C4-2B (cell line): ENCODE measurements around the gene INSYN2B.

Source experiments
- H3K27ac ChIP-seq: fragments of 450-650 bp; 2 replicates; pipeline ENCODE4 v1.5.1; 2017
- CTCF ChIP-seq: fragments of 450-650 bp; conservative IDR thresholded peaks from 2 replicates; pipeline ENCODE4 v1.5.1; 2017; ENCODE audit warnings: mild to moderate bottlenecking
- ZFX ChIP-seq: fragments of 450-650 bp; IDR thresholded peaks from 2 replicates; pipeline ENCODE4 v1.6.1; 2017

The INSYN2B gene

DNA sequence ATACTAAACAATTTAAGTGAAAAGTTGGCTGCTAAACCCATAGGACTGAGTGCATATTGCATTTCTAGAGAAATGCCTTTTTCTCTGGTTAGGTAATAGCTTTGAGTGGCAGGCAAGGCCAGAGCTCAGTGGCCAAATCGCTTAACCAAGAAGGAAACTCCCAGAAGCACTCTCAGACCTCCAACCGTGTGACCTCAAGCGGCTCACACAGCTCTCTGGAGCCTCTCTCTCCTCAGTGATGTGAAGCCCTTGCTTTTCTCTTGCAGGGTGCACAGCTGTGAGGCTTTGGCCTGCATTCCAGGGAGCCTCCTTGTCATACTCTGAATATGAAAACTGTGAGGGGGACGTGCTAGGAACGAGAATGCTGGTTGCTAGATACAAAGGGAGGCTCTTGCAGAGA lies 106.7 kb downstream of the INSYN2B start:
- no peak overlapping the region for H3K27ac ChIP-seq

GRCh38 chr5:169871826-169872490 lies 108.3 kb downstream of the INSYN2B start:
- H3K27ac ChIP-seq = no peak overlapping the region
- TF ChIP-seq ZFX = no peak
- TF ChIP-seq CTCF = no peak

More for the DNA sequence above, 106.7 kb downstream of the INSYN2B start:
- TF ChIP-seq CTCF = no peak
- no peak for TF ChIP-seq ZFX

GRCh38 chr5:169870211-169870610 lies 110.1 kb downstream of the INSYN2B start:
- no peak overlapping the region for H3K27ac ChIP-seq
- no peak for TF ChIP-seq CTCF
- TF ChIP-seq ZFX = no peak

- no peak for TF ChIP-seq CTCF
- TF ChIP-seq ZFX = no peak
- no peak overlapping the region for H3K27ac ChIP-seq
Observed at GRCh38 chr5:169869066-169869465, 111.2 kb downstream of the INSYN2B start.

GRCh38 chr5:169867347-169867746 lies 112.9 kb downstream of the INSYN2B start:
- H3K27ac ChIP-seq = no peak overlapping the region
- TF ChIP-seq CTCF (no peak), ZFX (no peak)

DNA sequence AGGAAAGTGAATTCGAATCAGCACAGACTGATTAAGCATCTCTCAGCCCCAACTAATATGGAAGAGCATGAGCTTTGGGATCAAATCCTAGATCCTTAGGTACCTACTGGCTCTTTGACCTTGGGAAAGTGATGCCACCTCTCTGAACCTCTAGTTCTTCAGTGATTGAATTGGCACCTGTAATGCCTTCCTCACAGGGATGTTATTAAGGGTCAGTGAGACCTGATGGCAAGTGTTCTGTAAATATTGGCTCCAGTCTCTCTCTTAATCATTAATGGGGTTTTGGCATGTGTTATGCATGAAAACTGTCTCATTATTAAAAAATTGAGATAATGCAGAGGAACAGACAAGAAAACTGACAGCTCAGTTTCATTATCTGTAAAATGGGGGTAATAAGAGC lies 115.8 kb downstream of the INSYN2B start:
- TF ChIP-seq CTCF (no peak), ZFX (no peak)

GRCh38 chr5:169862391-169862811 lies 117.9 kb downstream of the INSYN2B start:
- TF ChIP-seq ZFX (no peak), CTCF (no peak)
- H3K27ac ChIP-seq = no peak overlapping the region

More for the DNA sequence above, 115.8 kb downstream of the INSYN2B start:
- no peak overlapping the region for H3K27ac ChIP-seq
